Cardiac muscle cell (in vitro differentiated cells and primary cell): ENCODE data around the gene KANSL1. TPM values are rescaled to one million over a fixed set of nuclear protein-coding genes. Genes with fewer than 3 reads are reported as not detected.
"Not testable (repeated sequence)": the region's sequence is repeated elsewhere in the genome, so short reads cannot be mapped to it uniquely, and the experiment has no call there.

ENCODE experiments used
- DNase-seq, 2 donors: peaks; one replicate each; pipeline versions ENCODE4 v3.0.0 to v3.0.0-alpha.2; 2010 to 2017; ENCODE audit warnings: low read depth in 1 of 2, low spot score in 1 of 2
- H3K27ac ChIP-seq: fragments of 200-600 bp; sonication (generic); 2 replicates; pipeline ENCODE4 v1.5.1; 2016
- H3K27me3 ChIP-seq: fragments of 200-600 bp; sonication (generic); 2 replicates; pipeline ENCODE4 v1.6.0; 2016; ENCODE audit warnings: control low read depth
- H3K36me3 ChIP-seq: fragments of 200-600 bp; sonication (generic); 2 replicates; pipeline ENCODE4 v1.5.1; 2016; ENCODE audit warnings: control low read depth
- H3K4me1 ChIP-seq: fragments of 200-600 bp; sonication (generic); 2 replicates; pipeline ENCODE4 v1.8.1; 2017; ENCODE audit warnings: low read depth, mild to moderate bottlenecking, mixed run types
- H3K4me3 ChIP-seq: fragments of 200-600 bp; sonication (generic); 2 replicates; pipeline ENCODE4 v1.5.1; 2016; ENCODE audit warnings: mild to moderate bottlenecking
- H3K9me3 ChIP-seq: fragments of 200-600 bp; sonication (generic); 2 replicates; pipeline ENCODE4 v1.5.1; 2017; ENCODE audit warnings: low read depth, mild to moderate bottlenecking, control low read depth
- CTCF ChIP-seq: IDR thresholded peaks from 2 replicates; pipeline ENCODE4 v1.5.1; 2012; ENCODE audit warnings: low read depth, mild to moderate bottlenecking, low read length
- polyA plus RNA-seq: library from polyadenylated mRNA; unstranded; fragments of >200 nt; fragmentation: Nextera tagmentation; extraction: Ambion mirVana; gene quantifications from 2 replicates; pipeline ENCODE4 v1.2.1, GENCODE V29; 2016
- total RNA-seq: library from RNA; depleted of rRNA; stranded (reverse); fragments of >200 nt; gene quantifications from 2 replicates; pipeline ENCODE4 v1.2.3, GENCODE V29; 2016

The KANSL1 gene
- total and polyA plus RNA-seq, 2 experiments from 2014 or later = 52.6 to 109 TPM

- no peaks in the 10 kb centered on the region for H3K36me3 ChIP-seq
- no peak for DNase-seq
- H3K9me3 ChIP-seq = no peaks in the 10 kb centered on the region
- no peak overlapping the region for H3K27ac ChIP-seq
- TF ChIP-seq CTCF = no peak
- H3K4me1 ChIP-seq = no peaks in the 10 kb centered on the region
- no peak overlapping the region for H3K4me3 ChIP-seq
- H3K27me3 ChIP-seq = no peaks in the 10 kb centered on the region
Observed at GRCh38 chr17:46009681-46010596, 183.3 kb downstream of the KANSL1 start.

DNA sequence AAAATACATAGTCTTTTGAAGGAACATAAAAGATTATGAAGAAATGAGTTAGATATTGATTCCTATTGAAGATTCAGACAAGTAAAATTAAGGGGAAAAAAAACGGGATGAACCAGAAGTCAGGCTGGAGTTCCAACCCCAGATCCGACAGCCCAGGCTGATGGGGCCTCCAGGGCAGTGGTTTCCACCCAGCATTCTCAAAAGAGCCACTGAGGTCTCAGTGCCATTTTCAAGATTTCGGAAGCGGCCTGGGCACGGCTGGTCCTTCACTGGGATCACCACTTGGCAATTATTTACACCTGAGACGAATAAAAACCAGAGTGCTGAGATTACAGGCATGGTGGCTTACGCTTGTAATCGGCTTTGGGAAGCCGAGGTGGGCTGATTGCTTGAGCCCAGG is 184.6 kb downstream of the KANSL1 start:
- Histone ChIP-seq H3K4me3 (no peak overlapping the region), H3K36me3 (no peaks in the 10 kb centered on the region), H3K4me1 (no peaks in the 10 kb centered on the region), H3K27ac (no peak overlapping the region), H3K9me3 (no peaks in the 10 kb centered on the region), H3K27me3 (no peaks in the 10 kb centered on the region)
- DNase-seq = no peak
- TF ChIP-seq CTCF = no peak

GRCh38 chr17:46007461-46007965 is 185.7 kb downstream of the KANSL1 start:
- no peaks in the 10 kb centered on the region for H3K36me3 ChIP-seq

DNA sequence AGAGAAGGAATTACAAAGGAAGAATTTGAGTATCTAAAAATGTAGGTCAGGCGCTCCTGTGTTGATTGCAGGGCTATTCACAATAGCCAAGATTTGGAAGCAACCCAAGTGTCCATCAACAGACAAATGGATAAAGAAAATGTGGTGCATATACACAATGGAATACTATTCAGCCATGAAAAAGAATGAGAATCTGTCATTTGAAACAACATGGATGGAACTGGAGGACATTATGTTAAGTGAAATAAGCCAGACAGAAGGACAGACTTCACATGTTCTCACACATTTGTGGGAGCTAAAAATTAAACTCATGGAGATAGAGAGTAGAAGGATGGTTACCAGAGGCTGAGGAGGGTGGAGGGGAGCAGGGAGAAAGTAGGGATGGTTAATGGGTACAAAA is 187.1 kb downstream of the KANSL1 start:
- not testable (repeated sequence) for H3K9me3 ChIP-seq, DNase-seq, H3K4me1 ChIP-seq, H3K4me3 ChIP-seq, H3K27ac ChIP-seq, H3K27me3 ChIP-seq, H3K36me3 ChIP-seq

More at GRCh38 chr17:46007461-46007965, 185.7 kb downstream of the KANSL1 start:
- Histone ChIP-seq H3K4me1 (no peaks in the 10 kb centered on the region), H3K27ac (no peak overlapping the region), H3K27me3 (no peaks in the 10 kb centered on the region), H3K4me3 (no peak overlapping the region), H3K9me3 (no peaks in the 10 kb centered on the region)
- no peak for TF ChIP-seq CTCF
- no peak for DNase-seq

- peak in 1 of 2 donors; percentile 38 for DNase-seq
- H3K36me3 ChIP-seq = no peaks in the 10 kb centered on the region
- H3K4me3 ChIP-seq = no peak overlapping the region
- peak overlapping the region; percentile 35 for H3K27ac ChIP-seq
- no peaks in the 10 kb centered on the region for H3K9me3 ChIP-seq
- no peaks in the 10 kb centered on the region for H3K4me1 ChIP-seq
- no peaks in the 10 kb centered on the region for H3K27me3 ChIP-seq
- TF ChIP-seq CTCF = no peak
Observed at GRCh38 chr17:46003907-46004748, 189.1 kb downstream of the KANSL1 start.
